HCT116 (cell line): Measurements from ENCODE around the gene CHRNE. TPM values are rescaled to one million over a fixed set of nuclear protein-coding genes. Genes with fewer than 3 reads are reported as not detected.

Source experiments
- ATAC-seq: fragments of 200-7000 bp; cut with Tn5 transposase; 2 replicates; pipeline ENCODE4 v1.9.1; 2020; ENCODE audit warnings: mild to moderate bottlenecking, moderate library complexity
- BruUV-seq: library from RNA; stranded (reverse); fragments of 400-500 nt; replicated peaks from 2 replicates; lab custom pipeline; 2021; lab: Mats Ljungman, UMichigan
- CTCF ChIA-PET: fragments of 300-600 bp; sonication (Branson Sonifier 250); formaldehyde crosslinking; loops from one replicate; lab custom pipeline; 2021; ENCODE audit warnings: antibody characterized with exemption; lab: Charles Lee
- POLR2A ChIA-PET: fragments of 300-600, 350-600 bp; sonication (Branson Sonifier 250); formaldehyde crosslinking; loops from one replicate; lab custom pipeline; 2021; ENCODE audit warnings: antibody characterized with exemption; lab: Charles Lee
- RAD21 ChIA-PET, 2 experiments: fragments of 300-600 bp; sonication (Branson Sonifier 250); formaldehyde crosslinking; loops; one replicate each; lab custom pipeline; 2023; ENCODE audit warnings: low total read pairs in 2 of 2; ENCODE audit not compliant: uncharacterized antibody in 2 of 2, unreplicated experiment in 2 of 2, low non-redundant PET in 1 of 2; lab: Charles Lee
- DNase-seq: peaks from one replicate; pipeline ENCODE4 v3.0.0-alpha.2; 2010; ENCODE audit warnings: low read depth, low spot score
- H2AFZ ChIP-seq: fragments of 200-600 bp; shearing (Covaris generic), sonication (generic); 2 replicates; pipeline ENCODE4 v1.6.1; 2017; ENCODE audit warnings: low read depth, mixed run types, mixed read lengths, antibody characterized with exemption, low read length; ENCODE audit not compliant: poor library complexity, severe bottlenecking
- H3K27ac ChIP-seq: 2 replicates; pipeline ENCODE4 v1.5.1; 2012; ENCODE audit warnings: low read depth, low read length
- H3K27me3 ChIP-seq: fragments of 200-600 bp; sonication (generic); 2 replicates; pipeline ENCODE4 v1.6.1; 2016; ENCODE audit warnings: mixed run types, low read length, mixed read lengths; ENCODE audit not compliant: insufficient read depth
- H3K36me3 ChIP-seq, 2 experiments: fragments of 200-500 bp in 1 of 2; fragments of 200-600 bp in 1 of 2; sonication (Bioruptor generic) in 1 of 2; sonication (generic) in 1 of 2; 2 replicates each; pipeline versions ENCODE4 v1.5.1 to v1.6.1; 2014 to 2016; ENCODE audit warnings: low read length in 2 of 2, inconsistent platforms in 1 of 2, mixed read lengths in 1 of 2, mixed run types in 1 of 2; ENCODE audit not compliant: insufficient read depth in 2 of 2, control insufficient read depth in 1 of 2
- H3K4me1 ChIP-seq, 2 experiments: fragments of 200-600 bp in 1 of 2; sonication (generic) in 1 of 2; 2 replicates each; pipeline versions ENCODE4 v1.5.1 to v1.6.1; 2012 to 2017; ENCODE audit warnings: low read length in 2 of 2, inconsistent platforms in 1 of 2, mild to moderate bottlenecking in 1 of 2, mixed read lengths in 1 of 2, mixed run types in 1 of 2, moderate library complexity in 1 of 2; ENCODE audit not compliant: insufficient read depth in 2 of 2, control insufficient read depth in 1 of 2
- H3K4me2 ChIP-seq: fragments of 200-600 bp; sonication (generic); 2 replicates; pipeline ENCODE4 v1.6.1; 2017; ENCODE audit warnings: mixed run types, low read length, mixed read lengths
- H3K4me3 ChIP-seq, 2 experiments: fragments of 200-600 bp in 1 of 2; sonication (generic) in 1 of 2; replicated peaks in 1 of 2; 2 replicates each; pipeline ENCODE4 v1.5.1; 2011 to 2016; ENCODE audit warnings: low read length in 2 of 2, control low read depth in 1 of 2, low read depth in 1 of 2, mild to moderate bottlenecking in 1 of 2, mixed read lengths in 1 of 2, mixed run types in 1 of 2
- H3K79me2 ChIP-seq: fragments of 200-600 bp; sonication (generic); 2 replicates; pipeline ENCODE4 v1.6.1; 2017; ENCODE audit warnings: mild to moderate bottlenecking, mixed run types, low read length, moderate library complexity, mixed read lengths; ENCODE audit not compliant: insufficient read depth
- H3K9ac ChIP-seq: fragments of 200-600 bp; sonication (generic); 2 replicates; pipeline ENCODE4 v1.6.1; 2016; ENCODE audit warnings: low read length, mixed read lengths
- H3K9me2 ChIP-seq: fragments of 200-600 bp; sonication (generic), shearing (Covaris generic); 2 replicates; pipeline ENCODE4 v1.6.1; 2017; ENCODE audit warnings: mixed run types, mild to moderate bottlenecking, moderate library complexity; ENCODE audit not compliant: insufficient read depth
- H3K9me3 ChIP-seq, 2 experiments: fragments of 200-500 bp in 1 of 2; fragments of 200-600 bp in 1 of 2; sonication (Bioruptor generic) in 1 of 2; sonication (generic) in 1 of 2; 2 replicates each; pipeline ENCODE4 v1.6.1; 2014 to 2017; ENCODE audit warnings: low read length in 2 of 2, mixed read lengths in 2 of 2, inconsistent platforms in 1 of 2, low read depth in 1 of 2, mild to moderate bottlenecking in 1 of 2, mixed run types in 1 of 2, moderate library complexity in 1 of 2; ENCODE audit not compliant: control insufficient read depth in 1 of 2, insufficient read depth in 1 of 2
- H4K20me1 ChIP-seq: fragments of 200-600 bp; sonication (generic), shearing (Covaris generic); 2 replicates; pipeline ENCODE4 v1.6.1; 2017; ENCODE audit warnings: mixed run types, mild to moderate bottlenecking, moderate library complexity; ENCODE audit not compliant: insufficient read depth
- CTCF ChIP-seq, 3 experiments: fragments of 200-600 bp in 1 of 3; sonication (generic) in 1 of 3; IDR thresholded peaks in 2 of 3; conservative IDR thresholded peaks in 1 of 3; 2 replicates each; pipeline ENCODE4 v1.5.1; 2012 to 2017; ENCODE audit warnings: low read depth in 2 of 3, low read length in 2 of 3, antibody characterized with exemption in 1 of 3, borderline replicate concordance in 1 of 3, control low read depth in 1 of 3, mild to moderate bottlenecking in 1 of 3, mixed read lengths in 1 of 3, mixed run types in 1 of 3, moderate library complexity in 1 of 3; ENCODE audit not compliant: insufficient read depth in 1 of 3
- EGR1 ChIP-seq: IDR thresholded peaks from 2 replicates; pipeline ENCODE4 v1.6.1; 2012; ENCODE audit warnings: low read depth
- ELF1 ChIP-seq: IDR thresholded peaks from 2 replicates; pipeline ENCODE4 v1.6.1; 2012; ENCODE audit warnings: low read depth, borderline replicate concordance
- FOSL1 ChIP-seq: IDR thresholded peaks from 2 replicates; pipeline ENCODE4 v1.6.1; 2012; ENCODE audit warnings: low read depth
- JUND ChIP-seq: IDR thresholded peaks from 2 replicates; pipeline ENCODE4 v1.6.1; 2012
- MAX ChIP-seq: IDR thresholded peaks from 2 replicates; pipeline ENCODE4 v1.6.1; 2012
- POLR2A ChIP-seq: IDR thresholded peaks from 2 replicates; pipeline ENCODE4 v1.7.0; 2011; ENCODE audit warnings: borderline replicate concordance; ENCODE audit not compliant: insufficient read depth, insufficient read length; ENCODE audit errors: extremely low read depth
- POLR2AphosphoS5 ChIP-seq: IDR thresholded peaks from 2 replicates; pipeline ENCODE4 v1.6.1; 2011; ENCODE audit warnings: mild to moderate bottlenecking, low read depth, low read length, moderate library complexity
- SIN3A ChIP-seq: IDR thresholded peaks from 2 replicates; pipeline ENCODE4 v1.6.1; 2012; ENCODE audit warnings: low read depth
- SRF ChIP-seq: IDR thresholded peaks from 2 replicates; pipeline ENCODE4 v1.6.1; 2012; ENCODE audit warnings: low read depth
- TCF7L2 ChIP-seq: IDR thresholded peaks from 2 replicates; pipeline ENCODE4 v1.7.0; 2011; ENCODE audit warnings: borderline replicate concordance, inconsistent platforms; ENCODE audit not compliant: insufficient read depth, insufficient read length; ENCODE audit errors: extremely low read depth
- YY1 ChIP-seq: IDR thresholded peaks from 2 replicates; pipeline ENCODE4 v1.6.1; 2011; ENCODE audit warnings: low read length, low read depth, moderate library complexity, mild to moderate bottlenecking; ENCODE audit not compliant: insufficient replicate concordance; ENCODE audit errors: extremely low read depth
- ZBTB33 ChIP-seq: IDR thresholded peaks from 2 replicates; pipeline ENCODE4 v1.6.1; 2011; ENCODE audit warnings: mild to moderate bottlenecking, low read length, moderate library complexity; ENCODE audit not compliant: insufficient replicate concordance; ENCODE audit errors: extremely low read depth
- ZFX ChIP-seq: fragments of 450-650 bp; IDR thresholded peaks from 2 replicates; pipeline ENCODE4 v1.6.1; 2017
- ZNF274 ChIP-seq: fragments of 200-500 bp; sonication (Bioruptor generic); IDR thresholded peaks from 2 replicates; pipeline ENCODE4 v1.6.1; 2014; ENCODE audit warnings: mild to moderate bottlenecking, low read depth, low read length, inconsistent platforms
- intact Hi-C: fragments of 100-400 bp; cut with micrococcal nuclease; formaldehyde crosslinking; loops from 2 replicates; pipeline ENCODE4 v1.10.0; 2022
- total RNA-seq: library from RNA; stranded (reverse); gene quantifications from one replicate; pipeline ENCODE4 v1.2.1, GENCODE V29; 2021; ENCODE audit not compliant: unreplicated experiment

Gene CHRNE
- total RNA-seq, 1 experiment from 2014 or later: 0.30 TPM

GRCh38 chr17:4880857-4881256 lies 22.0 kb downstream of the CHRNE start:
- RAD21 ChIA-PET: no interaction called here
- H3K27me3 ChIP-seq: no peaks in the 10 kb centered on the region
- no peaks in the 10 kb centered on the region for H4K20me1 ChIP-seq
- H3K79me2 ChIP-seq: 0 out of 2 replicates have a peak, but pooled peaks cover 3% of the 10 kb centered on the region
- BruUV-seq: no TSS peak
- H3K9me3 ChIP-seq: no peaks in the 10 kb centered on the region
- POLR2A ChIA-PET: no interaction called here
- H3K27ac ChIP-seq: no peak overlapping the region
- DNase-seq: no peak
- H3K4me1 ChIP-seq: no peaks in the 10 kb centered on the region
- CTCF ChIA-PET: interaction anchor here (0.9 to 1.5 kb wide), 2 partner anchors 93 to 171 kb away, joined by 3 to 4 read pairs; partner anchors contain the start of gene ARRB2
- no peaks in the 10 kb centered on the region for H3K9me2 ChIP-seq
- no peak overlapping the region for H3K9ac ChIP-seq
- intact Hi-C loops: loop anchor here (10.0 kb wide), 1 partner anchor 46 kb away; the partner anchor contains the start of gene MINK1
- no peak for TF ChIP-seq POLR2AphosphoS5
- no peak for TF ChIP-seq CTCF (IDR thresholded peaks at IDR 0.05 in 2 of 3, conservative IDR thresholded peaks at IDR 0.05 in 1 of 3; ENCODE audit: borderline replicate concordance in 1 of 3, insufficient read depth in 1 of 3, low read depth in 2 of 3, low read length in 2 of 3)
- TF ChIP-seq SIN3A: no peak
- TF ChIP-seq ELF1: no peak
- no peak for TF ChIP-seq EGR1
- TF ChIP-seq ZNF274: no peak
- no peak for TF ChIP-seq ZFX
- TF ChIP-seq ZBTB33: no peak
- TF ChIP-seq JUND: no peak
- TF ChIP-seq FOSL1: no peak
- TF ChIP-seq TCF7L2: no peak
- no peak for TF ChIP-seq POLR2A
- TF ChIP-seq MAX: no peak
- no peak for TF ChIP-seq SRF
- no peak for TF ChIP-seq YY1
- no peak overlapping the region for H3K4me3 ChIP-seq
- no peak overlapping the region for H3K4me2 ChIP-seq
- ATAC-seq: no peak
- H3K36me3 ChIP-seq: peaks cover 10 to 11% of the 10 kb centered on the region in 2 experiments; a peak in 3 of 4 replicates
- no peak overlapping the region for H2AFZ ChIP-seq
